ENCODE data around the gene TNS3.

TNS3 gene

DNA sequence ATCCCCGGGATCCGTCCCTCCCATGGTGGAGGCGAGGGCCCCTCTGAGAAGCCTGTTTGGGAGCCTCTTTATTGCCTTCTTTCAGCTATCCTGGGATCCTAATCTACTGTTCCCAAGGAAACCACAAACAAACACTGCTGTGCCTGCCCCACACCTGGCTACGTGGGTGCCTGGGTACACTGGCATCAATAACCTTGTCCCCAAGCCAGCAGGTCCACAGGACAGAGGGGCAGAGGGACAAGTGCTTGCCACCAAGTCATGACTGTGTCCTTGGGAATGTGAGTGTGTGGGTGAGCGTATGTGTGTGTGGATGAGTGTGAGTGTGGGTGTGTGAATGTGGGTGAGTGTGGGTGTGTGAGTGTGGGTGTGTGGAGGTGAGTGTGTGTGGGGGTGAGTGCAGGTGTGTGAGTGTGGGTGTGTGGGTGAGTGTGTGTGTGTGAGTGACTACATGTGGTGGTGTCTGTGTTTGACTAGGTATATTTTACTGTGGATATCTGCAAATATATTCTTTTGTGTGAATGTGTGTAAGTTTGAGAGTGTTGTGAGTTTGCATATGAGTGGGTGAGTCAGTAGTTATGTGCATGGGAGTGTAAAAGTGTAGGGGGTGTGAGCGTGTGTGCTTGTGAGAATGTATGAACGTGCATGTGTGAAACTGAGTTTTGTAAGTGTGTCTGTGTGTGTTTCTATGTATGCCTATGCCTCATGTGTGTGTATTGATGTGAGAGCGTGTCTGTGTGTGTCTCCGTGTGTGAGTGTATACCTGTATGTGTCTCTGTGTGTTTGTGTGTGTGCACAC lies 96.1 kb downstream of the TNS3 start:
- DNase-seq (ENCODE audit: low read depth, low spot score), result no peak

DNA sequence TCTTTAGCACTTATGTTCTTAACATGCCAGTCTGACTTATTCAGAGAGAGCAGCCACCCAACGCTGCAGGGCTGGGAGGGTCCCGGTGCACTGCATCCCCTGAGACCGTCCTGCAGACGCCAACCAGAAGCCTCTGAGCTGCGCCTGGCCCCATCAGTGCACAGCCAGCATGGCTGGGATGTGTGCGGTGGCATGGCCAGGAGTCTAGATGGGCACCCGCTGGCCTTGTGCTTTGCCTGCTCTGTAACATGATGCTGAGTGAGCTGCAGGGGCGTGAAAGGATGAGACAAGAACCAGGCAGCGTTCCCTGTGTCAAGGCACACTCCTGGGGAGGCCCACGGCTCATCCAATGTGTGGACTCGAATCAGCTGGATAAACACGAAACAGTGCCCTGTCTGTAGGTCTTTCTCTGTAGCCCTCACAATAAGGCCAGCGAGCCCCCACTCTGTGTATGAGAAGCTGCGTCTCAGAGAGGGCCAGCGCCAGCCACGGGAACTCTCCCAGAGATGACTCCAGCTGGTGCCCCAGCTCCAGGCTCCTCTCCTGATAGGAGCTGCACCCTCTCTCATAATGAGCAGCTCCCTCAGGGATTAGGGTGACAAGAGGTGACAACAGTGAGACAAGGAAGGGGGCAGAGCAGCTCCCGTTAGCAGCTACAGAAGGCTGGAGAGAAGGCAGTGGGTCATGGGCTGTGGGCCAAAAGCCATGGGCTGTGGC lies 96.8 kb downstream of the TNS3 start:
- no peak for DNase-seq (ENCODE audit: low read depth, low spot score)

DNA sequence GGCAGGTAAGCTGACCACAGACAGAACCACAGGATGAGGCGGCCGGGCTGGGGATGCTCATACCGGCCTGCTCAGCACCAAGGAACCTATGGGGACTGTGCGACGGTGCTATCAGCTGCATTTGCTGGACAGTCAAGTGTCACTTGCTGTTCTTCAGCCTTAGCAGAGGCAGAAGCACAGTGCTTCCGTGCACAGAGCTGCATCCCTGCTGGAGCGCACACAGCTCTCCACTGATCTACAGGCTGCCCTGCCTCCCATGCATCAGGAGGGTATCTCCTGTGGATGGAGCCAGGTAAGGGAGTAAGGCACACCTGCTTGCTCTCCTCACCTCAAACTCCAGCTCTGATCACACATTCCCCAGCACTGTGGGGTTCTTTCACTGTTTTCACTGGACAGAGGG lies 97.5 kb downstream of the TNS3 start:
- DNase-seq (ENCODE audit: low read depth, low spot score), result no peak

DNA sequence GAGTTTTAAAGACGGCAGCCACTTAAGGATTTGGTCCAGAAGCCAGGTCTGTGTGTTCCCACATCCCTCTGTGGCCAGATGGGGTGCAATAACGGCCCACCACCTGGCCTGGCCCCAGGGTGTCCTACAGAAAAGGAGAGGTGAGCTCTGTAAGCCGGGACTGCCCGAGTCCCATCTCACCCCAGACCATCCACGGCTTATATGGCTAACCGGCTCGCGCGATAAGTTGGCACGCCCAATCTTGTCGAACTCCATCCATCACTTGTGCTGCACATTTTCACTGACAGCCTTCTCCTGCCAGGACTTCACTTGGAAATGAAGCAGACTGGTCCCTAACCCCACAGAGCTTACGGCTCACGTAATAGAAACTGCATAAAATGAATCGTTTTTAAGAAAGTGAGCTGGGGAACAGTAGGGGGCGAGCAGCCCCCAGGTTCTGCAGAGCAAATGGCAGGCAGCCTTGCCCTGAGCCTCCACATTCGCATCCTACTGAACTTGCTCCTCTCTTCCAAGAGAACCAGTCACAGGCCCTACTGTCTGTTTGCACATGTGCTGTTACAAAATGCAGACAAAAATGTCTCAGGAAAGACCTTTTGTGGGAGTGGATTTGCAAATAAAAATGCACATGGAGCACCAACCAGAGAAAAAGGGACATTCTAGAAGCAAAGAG lies 98.2 kb downstream of the TNS3 start:
- DNase-seq (ENCODE audit: low read depth, low spot score), result no peak

DNA sequence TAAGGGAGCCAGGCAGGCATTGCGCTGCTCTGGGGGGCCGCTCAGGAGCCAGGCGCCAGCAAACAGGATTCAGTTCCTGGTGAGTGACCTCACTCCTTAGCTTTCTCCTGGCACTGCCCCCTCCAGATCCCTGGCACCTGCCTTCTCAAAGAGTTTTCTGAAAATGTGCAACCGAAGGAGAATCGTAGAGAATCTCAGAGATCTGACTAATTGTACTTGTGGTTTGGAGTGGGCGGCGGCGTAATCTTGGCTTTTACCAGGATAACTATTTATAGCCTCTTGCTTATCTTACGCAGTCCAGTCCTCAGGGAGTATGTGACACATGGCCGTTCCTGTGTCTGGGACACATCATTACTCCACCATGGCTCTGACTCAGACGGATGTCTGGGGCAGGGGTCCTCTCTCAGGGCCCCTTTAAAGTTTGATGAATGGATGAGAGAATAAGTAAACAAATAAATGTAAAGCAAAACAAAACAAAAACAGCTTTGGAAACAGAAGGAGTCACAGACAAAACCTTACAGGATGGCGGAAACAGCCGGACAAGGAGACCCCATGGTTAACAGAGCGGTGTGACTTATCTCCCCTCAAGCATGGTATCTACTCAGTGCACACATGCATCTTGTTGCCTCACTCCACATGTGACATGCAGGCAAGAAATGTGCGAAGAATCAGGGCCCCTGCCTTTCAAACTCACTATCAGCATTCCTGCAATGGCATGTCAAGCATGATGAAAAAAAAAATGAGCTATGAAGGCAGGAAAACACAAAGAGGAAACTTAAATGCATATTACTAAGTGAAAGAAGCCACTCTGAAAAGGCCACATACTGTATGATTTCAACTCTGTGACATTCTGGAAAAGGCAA lies 99.7 kb downstream of the TNS3 start:
- DNase-seq (ENCODE audit: low read depth, low spot score), result no peak

DNA sequence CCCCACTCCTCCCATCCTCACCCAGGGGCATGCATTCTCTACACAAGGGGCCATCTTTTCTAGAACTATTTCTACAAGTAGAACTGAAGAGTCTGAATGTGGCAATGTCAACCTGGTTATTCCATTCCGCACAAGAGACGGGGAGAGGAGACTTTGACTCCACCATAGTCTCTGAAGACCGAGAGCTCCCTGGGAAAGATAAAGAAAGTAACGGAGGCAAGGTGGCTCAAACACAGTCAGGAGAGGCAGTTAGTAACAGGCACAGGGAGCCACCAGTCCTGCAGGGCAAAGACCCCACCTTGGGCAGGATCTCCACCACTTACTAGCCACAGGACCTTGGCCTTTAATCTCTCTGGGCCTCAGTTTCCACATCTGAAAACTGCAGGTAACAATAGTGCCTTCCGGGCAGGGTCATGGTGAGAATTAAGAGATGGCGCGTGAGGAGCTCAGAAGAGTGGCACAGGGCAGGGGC lies 100.3 kb downstream of the TNS3 start:
- DNase-seq (ENCODE audit: low read depth, low spot score), result no peak

DNA sequence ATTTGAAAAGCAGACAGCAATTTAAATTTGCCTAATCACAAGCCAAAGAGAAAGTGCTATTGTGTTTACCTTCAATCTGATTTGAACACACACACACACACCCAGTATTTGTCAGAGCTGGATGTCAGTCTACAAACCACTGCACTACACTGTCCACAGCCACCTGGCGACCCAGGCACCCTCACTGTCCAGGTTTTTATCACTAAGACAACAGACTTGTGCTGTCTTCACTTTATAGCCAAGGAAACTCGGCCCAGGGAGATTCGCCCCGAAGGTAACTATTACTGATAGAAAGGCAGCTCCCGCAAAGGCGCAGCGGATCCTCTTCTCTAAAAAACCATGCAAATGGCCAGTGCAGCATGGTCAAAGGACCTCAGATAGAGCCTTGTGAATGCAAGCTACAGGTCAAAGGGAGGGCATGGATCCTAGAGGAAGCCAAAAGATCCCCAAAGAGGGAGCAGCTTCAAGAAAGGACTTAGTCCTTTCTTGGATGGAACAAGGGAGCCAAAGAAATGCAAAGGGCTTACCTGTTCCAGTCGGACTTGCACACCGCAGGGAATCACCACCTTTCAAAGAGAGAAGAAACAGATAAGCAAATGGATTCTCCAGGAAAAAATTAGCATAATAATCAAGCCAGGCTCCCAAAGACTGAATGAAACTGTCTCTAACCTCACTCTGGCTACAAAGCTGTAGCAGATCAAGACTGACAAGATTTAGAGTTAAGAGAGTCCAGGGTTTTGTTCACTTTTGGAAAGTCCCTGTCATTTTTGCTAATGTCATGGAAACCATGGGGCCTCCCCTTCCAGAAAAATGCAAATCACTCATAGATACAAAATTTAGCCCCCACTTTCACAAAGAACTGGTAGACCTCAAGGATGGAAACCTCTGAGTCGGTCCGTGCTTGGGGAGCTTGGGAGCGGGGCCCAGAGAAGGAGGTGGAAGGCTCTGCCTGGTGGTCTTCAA lies 101.1 kb downstream of the TNS3 start:
- no peak for DNase-seq (ENCODE audit: low read depth, low spot score)

DNA sequence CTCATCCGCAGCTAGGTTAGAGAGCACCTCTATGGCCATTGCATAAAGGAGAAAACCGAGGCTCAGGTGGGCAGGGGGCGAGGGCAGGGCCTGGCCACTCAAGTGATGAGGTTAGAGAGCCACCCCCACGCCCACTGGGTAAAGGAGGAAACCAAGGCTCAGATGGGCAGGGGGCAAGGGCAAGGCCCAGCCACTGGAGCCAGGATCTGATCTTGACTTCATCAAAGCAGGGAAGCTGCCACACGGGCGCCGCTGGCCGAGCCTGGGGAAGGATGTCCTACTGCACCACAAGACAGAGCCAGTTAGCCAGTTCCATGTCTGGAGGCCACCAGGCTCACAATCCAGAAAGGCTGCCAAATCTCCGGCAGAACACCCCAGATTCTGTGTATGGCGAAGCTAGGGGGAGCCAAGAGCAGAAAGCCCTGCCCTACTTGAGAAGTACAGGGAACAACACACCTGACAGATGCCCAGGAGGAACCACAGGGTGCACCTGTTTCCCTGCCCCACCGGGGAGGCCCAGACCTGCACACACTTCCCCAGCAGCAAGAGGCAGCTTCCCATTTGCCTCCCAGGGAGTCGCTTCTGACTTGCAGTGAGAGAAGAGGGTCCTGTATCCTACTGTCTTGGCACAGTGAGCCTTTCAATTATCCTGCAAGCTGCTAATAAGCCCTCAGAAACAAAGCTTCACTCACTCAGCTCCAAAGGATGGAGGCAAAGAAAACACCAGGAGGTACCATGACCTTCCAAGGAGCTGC lies 101.9 kb downstream of the TNS3 start:
- no peak for DNase-seq (ENCODE audit: low read depth, low spot score)

DNA sequence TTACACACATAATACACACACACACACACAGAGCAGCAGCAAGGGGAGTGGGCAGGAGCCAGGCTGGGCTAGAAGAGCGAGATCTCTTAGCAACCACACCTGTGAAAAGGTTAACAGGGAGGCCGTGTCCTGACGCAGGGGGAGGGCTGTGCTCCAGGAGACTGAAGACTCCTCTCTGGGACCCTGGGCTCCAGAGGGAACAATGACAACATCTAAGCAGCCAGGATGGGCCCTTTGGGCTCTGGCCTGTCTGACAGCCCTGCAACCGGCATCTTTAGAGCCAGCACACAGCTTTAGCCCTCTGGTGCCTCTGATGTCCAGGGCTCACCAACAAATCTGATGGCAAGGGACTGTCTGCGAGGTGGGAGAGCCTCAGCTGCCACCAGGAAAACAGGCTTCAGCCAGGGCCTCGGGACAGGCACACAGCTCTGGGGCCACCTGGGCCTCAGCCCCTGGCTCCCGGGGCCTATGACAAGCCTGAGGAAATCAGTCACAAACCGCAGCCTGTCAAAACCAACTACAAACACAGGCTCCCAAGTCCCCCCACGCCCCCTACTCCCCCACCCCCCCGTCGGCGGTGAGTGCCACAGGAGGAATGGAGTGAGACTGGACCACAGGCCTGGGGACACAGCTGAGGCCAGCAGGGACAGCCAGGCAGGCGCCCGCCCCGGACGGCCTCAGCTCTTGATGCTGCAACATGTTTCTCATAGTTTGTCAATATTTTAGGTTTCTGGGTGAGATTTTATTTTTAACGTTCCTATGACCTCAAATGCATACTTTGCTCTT lies 102.8 kb downstream of the TNS3 start:
- DNase-seq (ENCODE audit: low read depth, low spot score), result no peak

DNA sequence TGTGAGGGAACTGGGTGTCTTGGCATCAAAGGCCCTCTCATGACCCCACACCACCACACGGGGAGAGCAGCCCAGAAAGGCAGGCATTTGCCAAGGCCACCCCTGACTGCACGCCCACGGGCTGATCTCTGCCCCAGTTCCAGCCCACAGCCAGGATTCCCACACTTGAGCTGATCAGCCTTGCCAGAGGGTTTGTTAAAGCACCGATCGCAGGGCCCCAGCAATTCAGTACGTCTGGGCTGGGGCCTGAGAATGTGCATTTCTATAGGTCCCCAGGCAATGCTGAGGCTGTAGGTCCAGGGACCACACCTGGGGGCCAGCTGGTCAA lies 103.9 kb downstream of the TNS3 start:
- no peak for DNase-seq (ENCODE audit: low read depth, low spot score)

DNA sequence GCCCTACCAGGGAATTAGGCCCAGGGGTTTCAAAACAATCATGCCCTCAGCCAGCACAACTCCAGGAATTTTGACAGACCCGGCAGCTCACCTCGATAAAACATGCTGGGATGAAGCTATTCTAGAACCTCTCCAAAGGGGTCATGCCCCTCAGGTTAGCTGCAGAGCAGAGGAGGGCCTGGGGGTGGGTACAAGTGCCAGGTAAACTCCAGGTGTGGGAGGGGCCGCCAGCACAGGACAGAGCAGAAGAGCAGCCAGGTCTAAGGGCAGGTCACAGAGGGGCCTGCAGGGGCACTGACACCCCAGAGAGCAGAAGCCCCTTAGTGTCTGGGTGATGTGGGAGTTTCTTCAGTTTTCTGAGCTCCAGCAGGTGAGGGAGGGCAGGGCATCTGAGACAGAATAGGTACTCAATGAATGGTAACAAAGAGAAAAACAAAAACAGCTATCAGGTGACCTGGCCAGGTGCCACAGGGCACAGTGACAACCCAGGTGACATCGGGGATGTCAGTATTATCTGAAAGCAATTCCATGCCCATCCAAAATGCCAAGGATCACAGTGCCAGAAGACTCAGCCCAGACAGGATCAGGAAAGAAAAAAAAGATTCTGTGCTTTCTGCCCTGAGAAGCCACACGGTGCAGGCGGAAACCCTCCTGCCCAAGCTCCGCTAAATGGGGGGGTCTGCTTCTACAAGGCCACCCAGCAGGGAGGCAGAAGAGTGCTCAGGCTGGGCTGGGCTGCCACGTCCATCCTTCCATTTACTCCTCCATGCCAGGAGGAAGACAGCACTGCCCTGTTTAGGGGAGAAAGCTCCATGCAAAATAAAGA lies 104.5 kb downstream of the TNS3 start:
- no peak for DNase-seq (ENCODE audit: low read depth, low spot score)

DNA sequence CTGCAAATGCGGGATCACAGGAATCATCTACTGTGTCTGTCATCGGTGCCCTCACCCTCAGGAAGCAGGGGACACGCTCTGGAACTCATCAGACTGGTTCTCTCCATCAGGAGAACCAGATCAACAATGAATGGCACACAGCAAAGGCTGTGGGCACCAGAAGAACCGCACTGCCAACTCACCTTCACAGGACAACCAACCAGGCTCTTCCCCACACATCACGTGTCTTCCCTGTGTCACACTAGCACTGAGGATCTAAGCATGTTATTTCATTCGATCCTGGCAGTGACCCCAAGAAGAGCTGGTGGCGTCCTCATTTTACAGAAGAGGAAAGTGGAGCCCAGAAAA lies 106.1 kb downstream of the TNS3 start:
- no peak for DNase-seq (ENCODE audit: low read depth, low spot score)

DNA sequence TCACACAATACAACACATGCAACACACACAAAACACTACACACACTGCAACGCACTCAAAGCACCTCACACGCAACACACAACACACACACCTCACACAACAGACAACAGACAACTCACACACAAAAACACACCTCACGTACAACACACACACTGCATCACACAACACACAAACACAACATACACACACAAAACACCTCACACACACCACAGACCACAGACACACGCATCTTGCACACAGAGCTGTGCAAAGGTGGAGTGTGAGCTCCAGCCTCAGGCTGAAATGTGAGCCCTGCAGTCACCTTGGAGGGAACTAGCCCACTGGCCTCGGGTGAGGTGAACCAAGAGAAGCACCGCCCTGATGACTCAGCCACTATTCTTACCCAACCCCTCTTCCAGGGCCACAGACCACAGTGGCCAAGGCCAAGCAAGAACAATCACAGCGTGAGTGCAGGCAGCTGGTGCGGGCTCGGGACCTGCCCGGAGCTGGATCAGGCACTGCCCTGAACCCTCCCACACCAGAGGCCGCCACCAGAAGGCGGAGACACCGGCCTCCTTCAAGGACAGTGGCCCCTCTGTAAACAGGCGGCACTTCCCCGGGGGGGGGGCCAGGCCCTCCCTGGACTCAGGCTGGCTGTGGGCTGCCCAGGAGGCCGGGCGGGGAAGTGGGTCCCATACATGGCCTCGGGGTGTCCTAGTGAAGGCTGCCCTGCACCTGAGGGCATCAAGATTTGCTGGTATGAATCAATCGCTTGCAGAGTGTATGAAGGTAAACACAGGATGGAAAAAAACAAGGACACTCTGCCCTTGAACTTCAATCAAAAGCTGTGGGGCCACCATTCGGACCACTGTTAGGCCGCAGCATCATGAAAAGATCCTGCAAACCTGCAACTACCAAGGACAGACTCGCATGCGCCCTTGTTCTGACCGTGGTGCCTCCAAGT lies 106.7 kb downstream of the TNS3 start:
- DNase-seq (ENCODE audit: low read depth, low spot score), result no peak

DNA sequence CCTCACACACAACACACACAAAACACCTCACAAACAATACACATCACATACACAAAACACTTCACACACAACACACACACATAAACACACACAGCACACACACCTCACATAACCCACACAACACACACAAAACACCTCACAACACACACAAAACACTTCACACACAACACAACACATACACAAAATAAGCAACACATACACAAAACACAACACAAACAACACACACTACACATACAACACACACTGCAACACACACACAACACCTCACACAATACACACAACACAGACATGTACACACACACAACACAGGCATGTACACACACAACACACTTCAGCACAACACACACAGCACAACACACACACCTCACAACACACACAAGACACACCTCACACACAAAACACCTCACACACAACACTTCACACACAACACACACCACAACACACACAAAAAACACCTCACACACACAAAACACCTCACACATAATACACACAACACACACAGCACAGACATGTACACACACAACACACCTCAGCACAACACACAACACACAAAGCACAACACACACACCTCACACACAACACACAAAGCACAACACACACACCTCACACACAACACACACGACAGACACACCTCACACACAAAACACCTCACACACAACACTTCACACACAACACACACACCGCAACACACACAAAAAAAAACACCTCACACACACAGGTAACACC lies 107.5 kb downstream of the TNS3 start:
- no peak for DNase-seq (ENCODE audit: low read depth, low spot score)

DNA sequence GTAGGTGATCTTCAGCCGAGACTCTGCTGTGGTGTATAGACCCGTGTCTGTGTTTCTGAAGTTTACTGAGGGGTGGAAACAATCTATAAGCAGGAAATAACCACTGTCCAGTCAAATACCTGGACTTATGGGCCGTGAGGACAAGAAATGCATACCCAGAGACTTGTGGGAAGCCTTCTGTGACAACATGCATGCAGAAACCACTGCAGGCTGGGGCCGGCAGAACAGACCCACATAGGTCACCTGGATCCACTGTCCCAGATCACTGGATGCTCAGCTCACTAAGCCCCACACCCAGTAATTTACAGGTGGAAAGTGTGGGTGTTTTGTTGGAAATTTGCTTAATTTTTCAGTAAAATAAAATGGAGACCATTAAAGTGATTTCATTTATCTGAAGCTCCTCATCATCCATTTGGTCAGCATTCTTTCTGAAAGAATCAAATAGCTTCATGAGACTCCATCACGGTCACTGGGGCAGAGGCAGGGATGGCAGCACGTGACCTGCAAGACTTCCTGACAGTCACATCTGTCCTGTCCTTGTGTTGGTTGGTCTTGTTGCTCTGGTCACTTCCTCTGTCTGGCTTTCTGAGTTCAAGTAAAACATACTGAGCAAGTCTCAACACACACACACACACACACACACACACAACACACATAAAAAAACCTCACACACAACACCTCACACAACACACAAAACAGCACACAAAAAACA lies 108.3 kb downstream of the TNS3 start:
- DNase-seq (ENCODE audit: low read depth, low spot score), result no peak

All from activated naive CD8-positive, alpha-beta T cell treated with anti-CD3 and anti-CD28 coated beads, Interleukin-2, amount 50 U/mL, for 16 hours (primary cell).